Loucy (cell line): Measurements from ENCODE around the gene SLC9A9.

Source experiments
- H2AFZ ChIP-seq: fragments of 200-600 bp; sonication (generic); 2 replicates; pipeline ENCODE4 v1.6.0; 2016; ENCODE audit warnings: antibody characterized with exemption, mild to moderate bottlenecking, low read length, moderate library complexity
- H3F3A ChIP-seq: fragments of 200-600 bp; 2 replicates; pipeline ENCODE4 v1.6.0; 2016; ENCODE audit warnings: antibody characterized with exemption, low read depth, mild to moderate bottlenecking
- H3K27me3 ChIP-seq: fragments of 200-600 bp; sonication (generic); 2 replicates; pipeline ENCODE4 v1.6.1; 2014; ENCODE audit warnings: low read length, mild to moderate bottlenecking; ENCODE audit not compliant: insufficient read depth, poor library complexity, severe bottlenecking
- H3K36me3 ChIP-seq: fragments of 200-600 bp; sonication (generic); 2 replicates; pipeline ENCODE4 v1.6.1; 2016; ENCODE audit warnings: low read length; ENCODE audit not compliant: insufficient read depth
- H3K4me1 ChIP-seq: fragments of 200-600 bp; sonication (generic); 2 replicates; pipeline ENCODE4 v1.5.1; 2014; ENCODE audit warnings: low read length, mild to moderate bottlenecking; ENCODE audit not compliant: insufficient read depth, poor library complexity, severe bottlenecking
- H3K4me2 ChIP-seq: fragments of 200-600 bp; sonication (generic); 2 replicates; pipeline ENCODE4 v1.6.0; 2014; ENCODE audit warnings: antibody characterized with exemption, low read length, low read depth, mild to moderate bottlenecking; ENCODE audit not compliant: poor library complexity, severe bottlenecking
- H3K4me3 ChIP-seq: fragments of 200-600 bp; sonication (generic); 2 replicates; pipeline ENCODE4 v1.5.1; 2014; ENCODE audit warnings: low read length, mild to moderate bottlenecking, mixed read lengths; ENCODE audit not compliant: poor library complexity, severe bottlenecking
- H3K79me2 ChIP-seq: fragments of 200-600 bp; sonication (generic); 2 replicates; pipeline ENCODE4 v1.6.1; 2014; ENCODE audit warnings: low read length; ENCODE audit not compliant: insufficient read depth
- H3K9ac ChIP-seq: fragments of 200-600 bp; sonication (generic); 2 replicates; pipeline ENCODE4 v1.6.0; 2014; ENCODE audit warnings: mild to moderate bottlenecking, low read depth, low read length, moderate library complexity; ENCODE audit not compliant: poor library complexity, severe bottlenecking
- H3K9me2 ChIP-seq: fragments of 200-600 bp; sonication (generic); replicated peaks from 2 replicates; pipeline ENCODE4 v1.6.1; 2016; ENCODE audit warnings: low read depth, low read length, mixed read lengths
- H3K9me3 ChIP-seq: fragments of 200-600 bp; sonication (generic); 2 replicates; pipeline ENCODE4 v1.6.1; 2014; ENCODE audit warnings: mild to moderate bottlenecking, antibody characterized with exemption, low read length, low read depth; ENCODE audit not compliant: insufficient read depth
- H4K20me1 ChIP-seq: fragments of 200-600 bp; sonication (generic); 2 replicates; pipeline ENCODE4 v1.6.0; 2014; ENCODE audit warnings: antibody characterized with exemption, low read length, mild to moderate bottlenecking; ENCODE audit not compliant: insufficient read depth, poor library complexity, severe bottlenecking
- CTCF ChIP-seq: fragments of 200-600 bp; sonication (generic); conservative IDR thresholded peaks from 2 replicates; pipeline ENCODE4 v1.5.1; 2014; ENCODE audit warnings: mild to moderate bottlenecking, antibody characterized with exemption, low read length
- EZH2phosphoT487 ChIP-seq: fragments of 200-600 bp; IDR thresholded peaks from 2 replicates; pipeline ENCODE4 v1.6.1; 2018; ENCODE audit warnings: antibody characterized with exemption, mild to moderate bottlenecking, moderate library complexity, borderline replicate concordance

SLC9A9 gene

DNA sequence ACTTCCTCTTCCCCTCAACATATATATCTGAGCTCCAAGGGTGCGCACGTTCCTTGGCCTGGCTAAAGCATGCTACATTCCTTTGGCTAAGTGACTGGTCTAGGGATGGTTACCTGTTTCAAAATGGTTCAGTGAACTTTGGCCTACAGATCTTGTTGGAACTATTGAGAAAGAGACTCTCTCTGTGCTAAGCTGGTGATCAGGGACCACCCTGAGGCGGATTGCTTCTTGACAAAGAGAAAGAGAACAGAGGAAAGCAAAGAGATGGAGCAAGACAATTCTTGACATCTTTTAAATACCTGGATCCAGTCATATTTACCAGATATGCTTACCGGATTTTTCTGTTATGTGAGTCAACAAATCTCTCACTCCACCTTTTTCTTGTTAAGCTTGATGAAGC lies 605.6 kb downstream of the SLC9A9 start:
- H3K79me2 ChIP-seq = no peaks in the 10 kb centered on the region
- H3K4me2 ChIP-seq = no peak overlapping the region
- no peaks in the 10 kb centered on the region for H4K20me1 ChIP-seq
- no peaks in the 10 kb centered on the region for H3K9me3 ChIP-seq
- no peak overlapping the region for H2AFZ ChIP-seq
- no peaks in the 10 kb centered on the region for H3K36me3 ChIP-seq
- TF ChIP-seq EZH2phosphoT487 (no peak), CTCF (no peak)
- H3K27me3 ChIP-seq = no peaks in the 10 kb centered on the region
- no peak overlapping the region for H3K9ac ChIP-seq
- H3F3A ChIP-seq = no peaks in the 10 kb centered on the region
- no peak overlapping the region for H3K4me3 ChIP-seq
- no peaks in the 10 kb centered on the region for H3K9me2 ChIP-seq
- no peaks in the 10 kb centered on the region for H3K4me1 ChIP-seq

GRCh38 chr3:143242101-143242500 lies 606.2 kb downstream of the SLC9A9 start:
- no peaks in the 10 kb centered on the region for H4K20me1 ChIP-seq
- no peaks in the 10 kb centered on the region for H3F3A ChIP-seq
- no peak overlapping the region for H3K9ac ChIP-seq
- H3K4me2 ChIP-seq = no peak overlapping the region
- no peaks in the 10 kb centered on the region for H3K9me2 ChIP-seq
- H3K4me3 ChIP-seq = no peak overlapping the region
- no peaks in the 10 kb centered on the region for H3K9me3 ChIP-seq
- no peak overlapping the region for H2AFZ ChIP-seq
- no peaks in the 10 kb centered on the region for H3K36me3 ChIP-seq
- H3K4me1 ChIP-seq = no peaks in the 10 kb centered on the region
- H3K79me2 ChIP-seq = no peaks in the 10 kb centered on the region
- TF ChIP-seq CTCF (no peak), EZH2phosphoT487 (no peak)
- no peaks in the 10 kb centered on the region for H3K27me3 ChIP-seq

GRCh38 chr3:143241481-143241951 lies 606.8 kb downstream of the SLC9A9 start:
- H3K4me2 ChIP-seq = no peak overlapping the region
- H2AFZ ChIP-seq = no peak overlapping the region
- H3K4me3 ChIP-seq = no peak overlapping the region
- no peaks in the 10 kb centered on the region for H3K36me3 ChIP-seq
- no peaks in the 10 kb centered on the region for H4K20me1 ChIP-seq
- TF ChIP-seq CTCF = no peak
- no peak for TF ChIP-seq EZH2phosphoT487
- no peaks in the 10 kb centered on the region for H3F3A ChIP-seq
- no peaks in the 10 kb centered on the region for H3K4me1 ChIP-seq
- no peak overlapping the region for H3K9ac ChIP-seq
- no peaks in the 10 kb centered on the region for H3K79me2 ChIP-seq
- H3K9me2 ChIP-seq = no peaks in the 10 kb centered on the region
- no peaks in the 10 kb centered on the region for H3K27me3 ChIP-seq
- no peaks in the 10 kb centered on the region for H3K9me3 ChIP-seq
